NCI-H345 (cell line): ENCODE results near the gene NRXN2.
"Not testable (repeated sequence)": the region's sequence is repeated elsewhere in the genome, so short reads cannot be mapped to it uniquely, and the experiment has no call there.

Experiments
- DNase-seq: peaks from one replicate; lab custom pipeline; 2025; lab: John Stamatoyannopoulos, UW

NRXN2 gene

DNA sequence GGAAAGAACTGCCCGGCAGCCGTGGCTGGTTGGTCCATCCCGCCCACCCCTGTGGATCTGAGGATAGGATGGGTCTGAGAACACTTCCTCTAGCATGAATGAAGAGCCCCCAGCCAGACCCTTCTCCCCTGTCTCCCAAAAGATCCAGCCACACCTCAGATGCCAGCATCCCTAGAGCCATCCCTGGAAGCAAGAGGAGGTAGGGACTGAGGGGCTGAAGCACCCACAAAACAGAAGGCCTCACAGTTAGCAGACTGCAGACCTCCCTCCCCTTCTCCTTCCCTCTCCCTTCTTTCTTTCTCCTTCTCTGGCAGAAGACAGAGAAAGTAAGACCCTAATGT lies 1.7 kb downstream of the NRXN2 start:
- DNase-seq: no peak

DNA sequence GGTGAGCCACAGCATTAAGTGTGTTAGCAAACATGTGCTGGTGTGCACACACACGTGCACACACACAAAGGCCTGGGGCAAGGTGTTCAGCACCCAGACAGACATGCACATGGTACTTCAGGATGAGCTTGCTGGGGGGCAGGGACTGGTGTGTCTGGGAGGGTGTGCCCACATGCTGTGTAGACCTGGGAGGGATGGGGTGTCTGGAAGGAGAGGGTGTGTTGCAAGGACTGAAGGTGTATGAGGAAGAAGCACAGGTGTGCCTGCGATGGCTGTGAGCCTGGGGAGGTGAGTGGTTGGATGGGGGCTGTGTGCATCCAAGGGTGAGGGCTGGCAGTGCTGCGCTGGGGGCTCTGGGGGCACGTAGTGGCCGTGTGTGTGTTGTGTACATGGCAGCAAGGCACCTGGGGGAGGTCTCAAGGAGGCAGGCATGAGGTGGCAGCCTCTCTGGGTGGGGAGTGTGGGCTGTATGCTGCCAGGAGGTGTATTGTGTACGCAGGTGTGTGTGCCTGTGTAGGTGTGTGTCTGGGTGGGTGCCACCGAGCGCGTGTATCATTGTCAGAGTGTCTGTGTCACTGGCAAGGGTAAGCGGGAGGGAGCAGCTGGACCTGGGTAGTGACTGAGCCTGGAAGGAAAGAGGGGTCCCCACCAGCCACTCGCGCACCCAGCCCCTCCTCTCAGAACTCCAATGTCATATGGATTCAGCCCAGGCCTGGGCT lies 2.2 kb downstream of the NRXN2 start:
- DNase-seq: no peak

DNA sequence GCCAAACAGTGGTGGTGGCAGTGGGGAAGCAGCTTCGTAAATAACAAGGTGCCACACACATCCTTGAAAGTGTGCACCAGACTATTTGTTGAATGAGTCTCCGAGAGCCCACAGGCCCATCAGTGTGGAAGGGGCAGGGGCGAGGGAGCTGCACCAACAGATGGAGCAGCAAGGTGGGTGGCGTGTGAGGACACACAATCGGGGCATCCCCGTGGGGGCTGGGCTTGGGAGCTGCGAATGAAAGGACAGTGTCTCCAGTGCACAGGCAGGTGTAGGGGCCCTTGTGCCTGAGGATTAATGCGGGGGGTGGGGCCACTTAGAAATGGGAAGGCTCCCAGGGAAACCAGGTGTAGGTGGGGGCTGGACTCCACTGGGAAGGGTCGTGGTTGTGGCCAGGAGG lies 2.8 kb downstream of the NRXN2 start:
- no peak for DNase-seq

DNA sequence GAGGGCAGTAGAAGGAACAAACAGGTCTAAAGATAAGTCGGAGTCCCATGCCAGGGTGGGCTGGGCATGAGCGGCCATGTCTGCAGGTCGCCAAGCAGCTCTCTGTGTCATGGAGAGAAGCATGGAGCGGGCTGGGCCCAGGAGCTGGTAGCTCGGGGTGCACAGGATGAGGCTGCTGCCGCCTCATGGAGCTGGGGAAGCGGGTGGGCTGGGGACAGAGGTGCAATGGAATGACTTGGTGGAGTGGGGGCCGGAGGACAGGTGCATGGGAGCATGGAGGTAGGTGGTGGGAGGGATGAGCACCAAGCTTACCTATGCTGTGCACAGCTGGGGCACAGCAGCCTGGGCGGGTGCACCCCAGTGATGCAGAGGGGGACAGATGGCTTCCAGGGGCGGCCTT lies 3.6 kb downstream of the NRXN2 start:
- no peak for DNase-seq

DNA sequence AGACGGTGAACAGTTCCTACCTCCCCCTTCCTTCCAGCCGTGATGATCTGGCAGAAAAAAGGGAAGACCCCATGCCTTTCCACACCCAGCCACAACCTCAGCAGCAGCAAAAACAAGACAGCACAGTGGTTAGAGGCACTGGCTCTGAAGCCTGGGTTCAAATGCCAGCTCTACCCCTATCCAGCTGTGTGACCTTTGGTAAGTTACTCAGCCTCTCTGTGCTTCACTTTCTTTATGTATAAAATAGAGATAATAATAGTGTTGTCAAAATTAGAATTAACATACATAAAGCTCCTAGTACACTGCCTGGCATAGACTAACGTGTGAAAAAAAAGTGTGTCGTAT lies 4.2 kb downstream of the NRXN2 start:
- DNase-seq: no peak

DNA sequence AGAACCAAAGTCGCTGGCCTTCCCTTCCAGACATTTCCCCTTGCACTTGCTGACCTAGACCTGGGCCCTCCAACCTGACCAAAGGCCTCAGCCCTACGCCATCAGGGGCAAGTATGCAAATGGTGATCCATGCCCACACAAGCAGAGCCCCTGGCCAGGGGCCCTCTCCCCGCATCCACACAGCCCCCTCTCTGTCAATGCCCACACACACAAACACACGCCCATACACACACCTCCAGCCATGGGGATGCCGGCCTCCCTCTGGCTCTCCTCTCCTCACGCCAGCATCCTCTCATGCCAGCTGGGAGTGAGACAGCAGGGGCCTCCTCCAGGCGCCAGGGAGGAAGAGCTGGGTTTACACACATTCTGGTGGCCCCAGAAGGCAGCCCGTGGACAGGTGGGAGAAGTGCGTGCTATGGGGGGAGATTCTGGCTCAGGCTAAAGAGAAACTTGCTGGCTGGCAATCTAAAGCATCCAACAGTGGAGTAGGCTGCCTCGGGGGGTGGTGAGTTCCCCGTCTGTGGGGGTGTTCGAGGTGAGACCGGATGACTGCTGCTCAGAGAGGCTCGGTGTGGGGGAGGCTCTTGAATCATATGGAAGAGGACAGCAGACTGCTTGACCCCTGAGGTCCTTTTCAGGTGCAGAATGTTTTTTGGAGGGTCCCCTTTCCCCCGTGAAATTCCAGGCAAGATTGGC lies 4.8 kb downstream of the NRXN2 start:
- no peak for DNase-seq

DNA sequence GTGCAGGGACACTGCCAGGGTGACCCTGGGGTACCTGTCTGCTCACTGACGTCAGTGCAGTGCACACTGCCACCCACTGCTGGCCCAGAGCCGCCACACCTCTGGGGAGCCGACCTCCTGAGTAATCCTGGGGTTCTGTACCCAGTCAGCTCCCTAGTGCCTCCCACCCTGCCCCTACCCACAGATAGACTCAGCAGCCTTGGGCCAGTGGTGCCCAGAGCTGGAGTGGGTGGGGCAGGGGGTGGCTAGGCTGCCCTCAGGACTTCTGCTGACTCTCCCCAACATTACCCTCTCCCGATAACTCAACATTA lies 5.8 kb downstream of the NRXN2 start:
- no peak for DNase-seq

DNA sequence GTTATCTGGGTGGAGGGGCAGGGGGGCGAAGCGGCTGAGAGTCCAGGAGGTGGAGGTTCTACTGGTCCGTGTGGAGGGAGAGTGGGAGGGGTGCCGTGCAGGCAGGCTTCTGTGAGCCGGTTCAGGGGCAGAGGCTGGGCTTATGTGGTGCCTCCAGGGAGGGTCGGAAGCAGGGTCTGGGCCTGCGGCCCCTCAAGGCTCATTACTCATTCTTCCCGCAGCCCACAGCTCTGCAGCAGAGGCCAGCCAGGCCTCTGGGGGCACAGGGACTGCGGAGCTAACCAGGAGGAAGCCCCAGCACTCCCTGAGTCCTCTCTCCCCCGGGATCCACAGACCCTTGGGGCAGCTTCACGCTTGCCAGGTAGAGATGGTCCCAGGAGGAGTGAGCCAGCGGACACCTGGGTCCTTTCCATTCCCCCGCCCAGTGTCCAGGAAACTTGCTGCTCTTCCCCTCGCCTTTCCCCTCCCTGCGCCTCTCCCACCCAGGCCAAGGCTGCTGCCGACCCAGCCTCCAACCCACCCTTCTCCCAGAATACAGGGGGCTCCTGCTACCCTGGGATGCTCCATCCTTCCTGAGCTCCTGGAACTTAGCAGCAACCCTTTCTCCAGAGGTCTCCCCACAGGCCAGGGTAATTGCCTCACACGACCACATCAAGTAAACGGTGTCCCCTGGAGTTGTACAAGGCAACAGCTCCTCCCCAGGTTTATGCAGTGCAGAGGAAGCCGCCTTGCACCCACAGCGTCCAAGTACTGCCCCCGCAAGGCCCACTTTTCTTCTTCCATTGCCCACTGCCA lies 6.3 kb downstream of the NRXN2 start:
- DNase-seq: no peak

DNA sequence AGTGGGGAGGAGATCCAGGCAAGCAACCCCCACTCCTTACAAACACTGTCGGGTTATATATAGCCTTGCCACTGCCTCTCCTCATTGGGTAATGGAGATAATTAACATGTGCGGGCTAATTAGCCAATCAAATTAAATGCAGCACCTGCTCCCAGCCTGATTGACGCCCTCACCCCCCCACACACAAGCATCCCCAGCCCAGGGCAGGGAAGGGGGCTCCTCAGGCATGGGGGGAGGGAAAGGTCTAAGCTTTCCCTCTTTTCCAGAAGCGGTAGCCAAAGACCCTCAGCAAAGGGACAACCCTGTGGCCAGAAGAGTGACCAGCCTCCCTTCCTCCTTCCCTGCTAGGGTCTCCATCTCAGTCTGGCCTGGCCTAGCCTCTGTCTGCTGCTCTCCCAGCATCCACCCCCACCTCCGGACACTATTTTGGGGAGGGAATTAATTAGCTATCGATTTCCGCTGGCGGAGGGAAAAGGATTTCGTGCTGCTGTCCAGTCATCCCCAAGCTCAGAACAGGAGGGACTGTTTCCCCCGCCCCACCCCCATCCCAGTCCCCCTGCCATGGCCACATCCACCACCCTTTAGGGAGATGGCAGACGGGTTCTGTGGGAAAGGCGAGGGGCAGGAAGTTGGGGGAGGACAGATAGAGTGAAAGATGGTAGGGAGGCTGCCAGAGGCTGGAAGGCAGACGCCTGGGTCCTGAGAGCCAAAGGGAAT lies 7.1 kb downstream of the NRXN2 start:
- no peak for DNase-seq

DNA sequence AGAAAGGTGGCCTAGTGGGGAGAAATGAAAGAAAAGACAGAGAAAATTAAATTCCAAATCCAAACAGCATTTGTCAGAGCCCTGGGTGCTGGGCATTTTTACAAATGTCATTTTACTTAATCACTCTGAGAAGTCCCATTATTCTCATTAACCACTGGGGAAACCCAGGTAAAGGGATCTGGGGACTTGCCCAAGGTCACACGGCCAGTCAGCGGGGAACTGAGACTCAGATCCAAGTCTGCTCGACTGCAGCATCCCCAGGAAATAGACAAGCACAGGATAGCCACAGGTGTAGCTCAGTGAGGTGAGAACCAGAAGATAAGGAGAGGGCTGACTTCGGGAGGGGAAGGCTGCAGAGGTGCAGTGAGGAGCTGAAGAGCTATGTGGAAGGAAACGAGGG lies 7.9 kb downstream of the NRXN2 start:
- no peak for DNase-seq

DNA sequence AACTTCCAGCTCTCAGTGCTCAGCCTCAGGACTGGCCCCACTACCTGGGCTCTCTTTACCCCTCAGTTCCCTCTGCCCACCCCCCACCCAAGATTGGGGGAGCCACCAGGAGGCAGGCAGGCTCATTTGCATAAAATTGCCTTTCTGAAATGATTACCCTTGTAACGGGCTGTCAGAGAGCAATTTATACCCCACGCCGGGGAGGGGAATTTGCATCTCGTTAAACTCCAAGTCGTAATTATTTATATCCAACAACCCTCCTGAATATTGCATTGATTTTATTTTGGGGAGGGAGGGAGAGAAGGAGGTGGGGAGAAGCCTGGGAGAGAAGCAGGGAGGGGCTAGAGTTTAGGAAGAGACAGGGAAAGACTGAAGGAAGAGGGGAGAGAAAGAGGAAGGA lies 8.3 kb downstream of the NRXN2 start:
- no peak for DNase-seq

DNA sequence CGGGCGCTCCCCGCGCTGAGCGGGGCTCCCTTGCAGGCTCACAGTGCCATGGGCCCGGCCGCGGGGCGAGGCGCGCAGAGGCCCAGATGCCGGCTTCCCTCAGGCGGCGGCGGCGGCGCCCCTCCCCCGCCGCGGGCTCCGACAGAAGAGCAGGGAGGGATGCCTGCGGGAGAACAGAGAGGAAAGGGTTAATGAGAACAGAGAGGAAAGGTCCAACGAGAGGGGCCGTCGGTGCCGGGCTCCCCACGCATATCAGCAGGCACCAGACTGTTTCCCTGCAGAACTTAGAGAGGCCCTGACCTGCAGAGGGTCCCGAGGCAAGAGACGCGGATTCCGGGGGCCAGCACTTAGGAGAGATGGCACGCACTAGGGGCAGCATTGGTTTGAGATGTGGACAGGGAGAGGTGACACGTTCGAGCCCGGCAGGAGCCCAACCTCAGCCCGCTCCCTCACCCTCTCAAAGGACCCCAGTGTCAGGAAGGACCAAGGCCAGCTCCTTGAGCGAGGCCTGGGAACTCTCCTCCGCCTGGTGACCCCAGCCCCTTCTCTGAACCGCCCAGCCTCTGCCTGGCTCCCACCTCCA lies 9.1 kb downstream of the NRXN2 start:
- no peak for DNase-seq

DNA sequence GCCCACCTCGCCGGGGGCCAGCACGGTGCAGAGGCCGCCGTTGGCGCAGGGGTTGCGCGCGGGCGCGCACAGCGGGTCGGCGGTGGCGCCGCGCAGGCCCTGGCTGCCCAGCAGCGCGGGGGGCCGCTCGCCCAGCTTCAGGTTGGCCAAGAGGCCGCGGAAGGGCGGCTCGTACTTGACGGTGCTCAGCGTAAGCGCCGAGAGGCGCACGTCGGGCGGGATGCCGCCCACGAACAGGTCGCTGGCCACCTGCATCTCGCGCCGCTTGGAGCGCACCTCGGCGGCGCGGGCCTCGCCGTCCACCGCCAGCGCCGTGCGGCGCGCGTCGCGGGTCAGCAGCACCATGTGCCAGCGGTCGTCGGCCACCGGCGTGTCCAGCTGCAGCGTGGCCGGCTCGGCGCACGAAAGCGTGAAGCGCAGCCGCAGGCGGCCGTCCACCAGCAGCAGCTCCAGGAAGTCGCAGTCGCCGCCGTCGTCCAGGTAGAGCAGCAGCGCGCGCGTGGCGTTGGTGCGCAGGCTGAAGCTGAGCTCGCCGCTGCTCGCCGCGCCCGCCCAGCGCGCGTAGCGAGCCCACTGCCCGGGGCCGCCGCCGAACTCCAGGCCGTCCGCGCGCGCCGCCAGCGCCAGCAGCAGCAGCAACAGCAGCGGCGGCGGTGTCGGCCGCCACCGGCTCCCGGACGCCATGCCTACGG lies 9.8 kb downstream of the NRXN2 start:
- DNase-seq: no peak

DNA sequence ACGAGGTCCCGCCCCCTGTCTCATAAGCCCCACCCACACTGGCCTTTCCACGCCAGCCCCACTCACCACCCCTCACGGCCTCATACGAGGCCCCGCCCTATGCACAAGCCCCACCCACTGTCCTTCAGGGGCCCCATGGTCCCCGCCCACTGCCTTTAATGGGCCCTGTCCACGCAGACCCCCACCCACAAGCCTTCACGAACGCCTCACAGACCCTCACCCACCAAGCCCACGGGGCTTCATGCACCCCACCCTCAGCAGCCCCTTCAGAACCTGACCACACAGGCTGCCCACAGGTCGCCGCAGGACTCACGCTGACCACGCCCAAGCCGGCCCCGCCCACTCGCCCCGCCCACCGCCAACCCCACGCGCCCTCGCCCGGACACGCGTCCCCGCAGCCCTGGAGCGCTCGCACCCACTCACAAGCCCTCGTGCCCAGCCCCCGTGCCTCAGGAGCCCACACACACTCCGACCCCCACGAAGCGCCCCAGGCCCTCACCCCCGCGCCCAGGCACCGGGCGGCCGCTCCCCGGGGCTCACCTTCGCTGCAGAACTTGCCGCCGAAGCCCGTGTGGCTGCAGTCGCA lies 10.5 kb downstream of the NRXN2 start:
- DNase-seq: no peak

DNA sequence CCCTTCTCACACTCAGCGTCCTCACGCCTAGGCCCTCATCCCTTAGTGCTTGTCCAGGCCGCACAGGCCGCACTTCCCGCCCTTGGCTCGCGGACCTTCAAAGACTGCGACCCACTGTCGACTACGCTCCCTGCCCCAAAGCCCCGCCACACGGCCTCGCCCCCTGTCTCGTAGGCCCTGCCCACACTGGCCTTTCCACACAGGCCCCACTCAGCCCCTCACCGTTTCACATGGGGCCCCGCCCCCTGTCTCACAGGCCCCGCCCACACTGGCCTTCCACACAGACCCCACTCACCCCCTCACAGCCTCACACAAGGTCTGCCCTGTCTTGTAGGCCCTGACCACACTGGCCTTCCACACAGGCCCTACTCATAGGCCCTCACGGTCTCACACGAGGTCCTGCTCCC lies 11.0 kb downstream of the NRXN2 start:
- DNase-seq: no peak

DNA sequence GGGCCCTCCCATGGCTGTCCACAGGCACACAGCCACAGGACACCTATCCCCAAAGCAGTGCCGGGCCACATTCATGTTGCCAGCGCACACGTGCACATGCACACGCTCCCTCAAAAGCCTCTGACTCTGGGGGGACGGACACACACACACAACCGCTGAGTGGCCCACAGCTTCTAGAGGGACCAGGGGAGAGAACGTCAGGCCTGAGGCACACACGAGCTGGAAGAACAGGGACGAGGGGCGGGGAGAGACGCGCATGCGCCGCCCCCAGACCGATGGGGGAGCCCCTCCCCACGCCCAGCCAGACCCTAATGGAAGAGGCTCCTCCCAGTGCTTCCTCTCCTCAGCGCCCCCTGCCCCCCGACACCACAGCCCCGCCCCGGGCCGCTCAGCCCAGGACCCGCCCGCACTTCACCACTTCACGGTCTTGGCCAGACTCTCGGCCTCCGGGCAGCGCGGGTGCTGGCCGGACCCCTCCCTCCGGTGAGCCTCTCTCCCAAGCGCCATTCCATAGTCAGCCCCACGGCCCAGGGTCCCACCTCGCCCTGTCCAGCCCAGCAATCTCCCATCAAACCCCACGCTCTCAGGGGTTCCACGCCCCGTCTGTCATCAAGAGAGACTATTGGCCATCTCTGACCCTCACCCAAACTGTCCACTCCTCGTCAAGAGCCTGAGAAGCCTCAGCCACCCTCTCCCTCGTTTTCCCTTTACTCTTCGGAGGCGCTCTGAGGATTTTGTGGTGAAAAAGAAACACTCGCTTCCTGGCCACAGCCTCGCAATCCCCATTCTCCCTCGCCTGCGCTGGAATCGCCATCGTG lies 11.7 kb downstream of the NRXN2 start:
- no peak for DNase-seq

DNA sequence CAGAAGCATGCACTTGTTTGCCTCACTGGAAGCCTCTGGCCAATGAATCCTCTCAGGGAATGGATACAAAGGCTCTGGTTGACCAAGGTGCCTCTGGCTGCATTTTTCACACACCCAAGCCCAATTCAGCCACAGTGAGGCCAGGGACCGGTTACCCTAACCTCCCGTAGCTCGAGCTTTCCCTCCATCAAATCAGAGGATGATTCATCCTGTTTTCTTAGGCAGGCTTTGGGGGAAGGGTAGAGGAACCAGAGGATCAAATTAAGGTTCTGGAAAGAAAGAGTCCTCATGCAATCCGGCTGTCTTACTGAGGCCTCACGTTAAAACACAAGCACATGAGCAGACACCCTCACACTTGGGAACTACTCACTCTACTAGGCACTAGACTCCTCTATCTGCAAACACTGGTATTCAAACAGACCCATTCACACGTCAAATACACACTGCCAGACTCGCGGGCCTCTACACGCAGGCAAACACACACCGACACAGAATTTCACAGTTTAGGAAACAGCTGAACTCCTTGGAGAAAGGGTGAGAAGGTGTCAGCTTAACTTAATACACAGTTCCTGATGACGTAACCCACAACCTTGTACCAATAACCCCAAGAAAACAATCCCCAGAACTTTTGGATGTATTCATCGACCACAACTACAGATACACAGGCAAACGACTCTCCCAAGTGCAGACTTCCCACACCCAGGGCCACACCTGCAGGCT lies 12.4 kb downstream of the NRXN2 start:
- DNase-seq: no peak

DNA sequence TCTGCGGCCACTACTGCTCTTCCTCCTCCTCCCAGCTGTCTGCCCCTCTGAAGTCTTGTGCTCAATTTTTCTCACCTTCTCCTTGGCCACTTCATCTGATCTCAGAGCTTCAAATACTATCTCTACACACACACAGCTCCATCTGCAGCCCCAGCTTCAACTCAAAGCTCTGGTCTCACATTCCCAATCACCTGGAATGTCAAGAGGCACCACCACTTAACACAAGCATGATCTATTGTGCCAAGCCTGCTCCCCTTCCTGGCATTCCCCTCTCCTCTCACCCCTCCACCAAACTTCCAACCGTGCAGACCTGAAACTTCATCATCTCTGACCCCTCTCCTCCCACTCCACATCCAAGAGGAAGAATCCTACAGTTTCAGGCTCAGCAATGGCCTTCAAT lies 17.5 kb downstream of the NRXN2 start:
- DNase-seq: no peak

DNA sequence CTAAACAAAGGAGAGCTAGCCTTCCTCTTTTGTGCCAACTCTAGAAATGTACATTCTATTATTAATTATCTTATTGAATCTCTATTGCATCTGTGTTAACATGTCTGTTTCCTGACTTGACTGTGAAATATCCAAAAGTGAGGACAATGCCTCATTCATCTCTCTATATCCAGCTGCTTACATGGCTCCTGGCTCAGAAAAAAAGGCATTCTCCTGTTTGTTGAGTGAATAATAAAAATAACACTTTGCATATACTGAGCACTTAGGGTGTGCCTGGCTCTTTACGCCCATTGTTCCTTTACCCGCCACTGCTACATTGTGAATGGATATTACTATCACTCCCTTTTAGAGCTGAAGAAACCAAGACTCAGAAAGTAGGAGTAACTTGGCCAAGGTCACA lies 19.9 kb downstream of the NRXN2 start:
- no peak for DNase-seq

DNA sequence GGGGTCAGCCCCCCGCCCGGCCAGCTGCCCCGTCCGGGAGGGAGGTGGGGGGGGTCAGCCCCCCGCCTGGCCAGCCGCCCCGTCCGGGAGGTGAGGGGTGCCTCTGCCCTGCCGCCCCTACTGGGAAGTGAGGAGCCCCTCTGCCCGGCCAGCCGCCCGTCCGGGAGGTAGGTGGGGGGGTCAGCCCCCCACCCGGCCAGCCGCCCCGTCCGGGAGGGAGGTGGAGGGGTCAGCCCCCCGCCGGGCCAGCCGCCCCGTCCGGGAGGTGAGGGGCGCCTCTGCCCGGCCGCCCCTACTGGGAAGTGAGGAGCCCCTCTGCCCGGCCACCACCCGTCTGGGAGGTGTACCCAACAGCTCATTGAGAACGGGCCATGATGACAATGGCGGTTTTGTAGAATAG lies 21.0 kb downstream of the NRXN2 start:
- DNase-seq: not testable (repeated sequence)
